ENCODE data around the gene ARFRP1. TPM values are rescaled to one million over a fixed set of nuclear protein-coding genes. Genes with fewer than 3 reads are reported as not detected.
A peak's percentile ranks its signal among the peaks of the same experiment; 100 is the strongest.

ARFRP1 gene
- total and polyA plus RNA-seq, 5 donors = 38.7 to 49.7 (median 42.1) TPM

DNA sequence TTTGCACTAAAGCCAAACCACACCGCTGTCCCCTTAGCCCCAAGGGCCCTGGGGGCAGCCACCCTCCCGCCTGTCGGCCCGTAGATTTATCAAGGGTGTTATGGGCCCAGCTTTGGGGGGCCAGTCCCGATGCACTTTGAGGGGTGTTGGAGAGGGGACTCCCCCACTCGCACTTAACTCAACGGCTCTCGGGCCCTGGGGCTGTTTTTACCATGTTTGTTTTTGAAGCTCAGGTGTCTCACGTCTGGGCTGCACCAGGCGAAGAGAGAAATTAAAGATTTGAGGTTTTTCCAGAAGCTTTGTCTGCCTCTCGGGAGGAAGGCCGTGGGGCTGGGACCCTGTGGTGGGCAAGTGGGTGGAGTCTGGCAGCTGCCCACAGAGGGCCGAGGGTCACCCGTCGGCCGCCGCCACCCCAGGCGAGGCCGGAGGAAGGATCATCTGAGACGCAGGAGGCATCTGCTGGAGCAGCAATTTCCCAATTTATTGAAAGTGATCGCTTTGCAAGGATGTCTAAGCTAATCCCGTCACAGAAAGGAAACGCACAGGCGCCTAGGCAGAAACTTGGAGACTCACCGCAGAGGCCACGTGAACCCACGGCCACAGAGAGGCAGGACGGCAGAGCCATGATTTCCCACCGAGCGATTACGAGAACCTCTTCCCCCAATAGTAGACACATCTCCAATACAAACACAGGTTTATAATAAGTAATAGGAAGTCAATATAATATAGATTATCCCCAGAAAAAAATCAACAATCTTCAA lies 35.6 kb upstream of the ARFRP1 start:
- peak in 1 of 3 donors; percentile 39 for DNase-seq
- Histone ChIP-seq H3K27me3 (ENCODE audit: control insufficient read depth, insufficient read depth) (no peaks in the 10 kb centered on the region), H3K27ac (ENCODE audit: low read length) (no peak overlapping the region), H3K4me1 (ENCODE audit: control insufficient read depth, insufficient read depth, low read length) (peaks cover 5% of the 10 kb centered on the region), H3K4me3 (ENCODE audit: low read length) (no peak overlapping the region), H3K9me3 (ENCODE audit: control insufficient read depth, low read length) (no peaks in the 10 kb centered on the region)
- 84% methylated on average over 31 of the region's 31 CpGs for WGBS
- ATAC-seq = no peak
- intact Hi-C loops (cut with DNase I) = no loop called here

DNA sequence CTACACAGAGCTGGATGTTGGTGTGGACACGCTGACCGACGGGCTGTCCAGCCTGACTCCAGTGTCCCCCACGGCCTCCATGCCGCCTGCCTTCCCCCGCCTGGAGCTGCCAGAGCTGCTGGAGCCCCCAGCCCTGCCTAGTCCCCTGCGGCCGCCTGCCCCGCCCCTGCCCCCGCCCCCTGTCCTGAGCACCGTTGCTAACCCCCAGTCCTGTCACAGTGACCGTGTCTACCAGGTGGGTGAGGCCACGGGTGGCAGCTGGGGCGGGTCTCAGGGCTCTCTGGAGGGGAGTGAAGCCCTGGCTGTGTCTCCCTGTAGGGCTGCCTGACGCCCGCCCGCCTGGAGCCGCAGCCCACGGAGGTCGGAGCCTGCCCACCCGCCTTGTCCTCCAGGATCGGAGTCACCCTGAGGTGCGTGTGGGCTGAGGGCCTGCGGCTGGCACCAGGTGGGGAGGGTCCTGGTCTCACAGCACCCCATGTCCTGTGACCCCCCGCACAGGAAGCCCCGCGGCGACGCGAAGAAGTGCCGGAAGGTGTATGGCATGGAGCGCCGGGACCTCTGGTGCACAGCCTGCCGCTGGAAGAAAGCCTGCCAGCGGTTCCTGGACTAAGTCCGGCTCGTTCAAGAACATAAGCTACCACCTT lies 34.7 kb upstream of the ARFRP1 start:
- Histone ChIP-seq H3K9me3 (ENCODE audit: control insufficient read depth, low read length) (no peaks in the 10 kb centered on the region), H3K4me1 (ENCODE audit: control insufficient read depth, insufficient read depth, low read length) (peaks cover 5% of the 10 kb centered on the region), H3K4me3 (ENCODE audit: low read length) (no peak overlapping the region), H3K27ac (ENCODE audit: low read length) (no peak overlapping the region), H3K27me3 (ENCODE audit: control insufficient read depth, insufficient read depth) (no peaks in the 10 kb centered on the region)
- ATAC-seq (no peak), DNase-seq (peak in 2 of 3 donors; percentile 66 to 71)
- 82% methylated on average over 37 of the region's 37 CpGs for WGBS
- intact Hi-C loops (cut with DNase I) = no loop called here

- Histone ChIP-seq H3K4me3 (ENCODE audit: low read length) (no peak overlapping the region), H3K9me3 (ENCODE audit: control insufficient read depth, low read length) (no peaks in the 10 kb centered on the region), H3K27me3 (ENCODE audit: control insufficient read depth, insufficient read depth) (no peaks in the 10 kb centered on the region), H3K27ac (ENCODE audit: low read length) (peak overlapping the region; percentile 83), H3K4me1 (ENCODE audit: control insufficient read depth, insufficient read depth, low read length) (peaks cover 5% of the 10 kb centered on the region)
- ATAC-seq (no peak), DNase-seq (peak in 2 of 3 donors; percentile 67 to 76)
- WGBS = 75% methylated on average over 30 of the region's 30 CpGs
- intact Hi-C loops (cut with DNase I) = no loop called here
Observed at GRCh38 chr20:63741676-63742380, 34.1 kb upstream of the ARFRP1 start.

- WGBS = 23% methylated on average over 6 of the region's 6 CpGs
- H3K27ac ChIP-seq (ENCODE audit: low read length) = peak overlapping the region; percentile 83
- intact Hi-C loops (cut with DNase I) = no loop called here
- peaks cover 5% of the 10 kb centered on the region for H3K4me1 ChIP-seq (ENCODE audit: control insufficient read depth, insufficient read depth, low read length)
- no peaks in the 10 kb centered on the region for H3K27me3 ChIP-seq (ENCODE audit: control insufficient read depth, insufficient read depth)
- H3K4me3 ChIP-seq (ENCODE audit: low read length) = peak overlapping the region; percentile 87
- H3K9me3 ChIP-seq (ENCODE audit: control insufficient read depth, low read length) = no peaks in the 10 kb centered on the region
- no peak for DNase-seq
- ATAC-seq = no peak
Observed at GRCh38 chr20:63741354-63741675, 33.5 kb upstream of the ARFRP1 start.

DNA sequence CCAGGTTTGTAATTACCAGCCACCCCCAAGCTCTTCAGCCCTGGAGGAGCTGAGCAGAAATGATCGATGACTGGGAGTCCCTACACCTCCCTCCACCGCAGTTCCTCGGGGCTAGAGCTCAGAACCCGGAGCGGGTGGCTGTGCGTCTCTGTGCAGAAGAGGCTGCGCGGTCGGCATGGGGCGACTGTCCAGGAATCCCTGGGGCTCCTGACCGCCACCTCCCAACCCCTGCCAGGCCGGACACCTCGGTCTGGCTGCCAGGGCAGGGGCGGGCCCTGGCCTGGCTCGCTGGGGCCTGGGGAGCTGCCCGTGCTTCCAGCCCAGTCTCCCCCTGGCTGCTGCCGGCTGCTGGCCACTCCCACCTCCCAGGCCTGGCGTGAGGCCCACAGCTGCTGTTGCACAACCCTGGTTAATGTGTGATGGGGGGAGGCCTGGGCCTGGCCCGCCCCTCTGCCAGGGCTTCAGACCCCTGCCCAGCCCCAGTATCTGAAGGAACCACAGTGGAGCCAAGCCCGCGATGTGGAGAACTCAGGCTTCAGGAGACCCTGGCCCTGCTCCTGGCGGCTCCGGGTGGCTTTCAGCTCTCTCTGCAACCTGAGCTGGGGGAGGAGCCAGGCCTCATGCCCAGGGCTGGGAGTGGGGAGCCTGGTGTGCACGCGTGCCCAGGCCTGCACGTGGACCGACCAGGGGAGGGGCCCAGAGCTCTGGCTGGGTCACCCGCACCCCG lies 33.0 kb upstream of the ARFRP1 start:
- H3K4me3 ChIP-seq (ENCODE audit: low read length) = peak overlapping the region; percentile 87
- peaks cover 5% of the 10 kb centered on the region for H3K4me1 ChIP-seq (ENCODE audit: control insufficient read depth, insufficient read depth, low read length)
- peak; percentile 82 to 83 for ATAC-seq
- intact Hi-C loops (cut with DNase I) = no loop called here
- no peaks in the 10 kb centered on the region for H3K27me3 ChIP-seq (ENCODE audit: control insufficient read depth, insufficient read depth)
- H3K9me3 ChIP-seq (ENCODE audit: control insufficient read depth, low read length) = no peaks in the 10 kb centered on the region
- WGBS = under 1% methylated on average over 29 of the region's 29 CpGs
- peak; percentile 94 to 99 (median 98) for DNase-seq
- peak overlapping the region; percentile 83 for H3K27ac ChIP-seq (ENCODE audit: low read length)

DNA sequence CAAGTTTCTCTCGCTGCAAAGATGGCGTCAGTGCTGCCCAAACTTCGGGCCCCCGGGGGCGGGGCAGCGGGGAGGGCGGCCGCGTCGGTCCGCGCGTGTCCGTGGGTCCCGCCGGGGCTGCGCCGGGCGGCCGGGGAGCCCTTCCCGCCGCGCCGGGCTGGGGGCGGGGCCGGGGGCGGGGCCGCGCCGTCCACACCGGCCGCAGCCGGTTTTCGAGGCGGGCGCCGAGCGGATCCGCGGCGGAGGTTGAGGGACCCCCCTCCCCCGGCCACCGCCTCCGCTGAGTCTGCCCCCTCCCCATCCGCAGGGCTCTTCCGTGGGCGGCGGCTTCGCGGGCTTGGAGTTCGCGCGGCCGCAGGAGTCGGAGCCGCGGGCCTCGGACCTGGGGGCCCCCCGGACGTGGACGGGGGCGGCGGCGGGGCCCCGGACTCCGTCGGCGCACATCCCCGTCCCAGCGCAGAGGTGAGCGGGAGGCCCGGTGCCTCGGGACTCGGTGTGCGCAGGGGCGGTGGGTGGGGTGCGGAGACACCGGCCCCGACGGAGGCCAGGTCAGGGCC lies 32.4 kb upstream of the ARFRP1 start:
- H3K9me3 ChIP-seq (ENCODE audit: control insufficient read depth, low read length) = no peaks in the 10 kb centered on the region
- intact Hi-C loops (cut with DNase I) = no loop called here
- ATAC-seq (peak; percentile 0), DNase-seq (peak; percentile 64 to 88 (median 86))
- peak overlapping the region; percentile 87 for H3K4me3 ChIP-seq (ENCODE audit: low read length)
- H3K4me1 ChIP-seq (ENCODE audit: control insufficient read depth, insufficient read depth, low read length) = peaks cover 5% of the 10 kb centered on the region
- H3K27me3 ChIP-seq (ENCODE audit: control insufficient read depth, insufficient read depth) = no peaks in the 10 kb centered on the region
- WGBS = under 1% methylated on average over 78 of the region's 80 CpGs
- H3K27ac ChIP-seq (ENCODE audit: low read length) = peak overlapping the region; percentile 83

GRCh38 chr20:63739130-63740069 lies 31.6 kb upstream of the ARFRP1 start, which contains the start of gene SLC2A4RG:
TSS of gene SLC2A4RG (plus strand) at chr20:63739776. CDS start at chr20:63739913, 137 bp downstream.
- Histone ChIP-seq H3K9me3 (ENCODE audit: control insufficient read depth, low read length) (no peaks in the 10 kb centered on the region), H3K27ac (ENCODE audit: low read length) (peak within 1 kb of the TSS; percentile 83), H3K4me1 (ENCODE audit: control insufficient read depth, insufficient read depth, low read length) (peaks cover 5% of the 10 kb centered on the region), H3K27me3 (ENCODE audit: control insufficient read depth, insufficient read depth) (no peaks in the 10 kb centered on the region), H3K4me3 (ENCODE audit: low read length) (peak within 1 kb of the TSS; percentile 87)
- peak; percentile 86 to 94 (median 93) for DNase-seq
- intact Hi-C loops (cut with DNase I) = loop anchor here in 1 of 4 donors (10.0 kb wide), 1 partner anchor 95 kb away; no protein-coding TSS in a partner anchor
- WGBS = 1% methylated on average over 134 of the region's 136 CpGs
- peak; percentile 60 to 70 for ATAC-seq

- no peaks in the 10 kb centered on the region for H3K9me3 ChIP-seq (ENCODE audit: control insufficient read depth, low read length)
- DNase-seq = peak; percentile 76 to 92 (median 91)
- no peaks in the 10 kb centered on the region for H3K27me3 ChIP-seq (ENCODE audit: control insufficient read depth, insufficient read depth)
- 14% methylated on average over 26 of the region's 26 CpGs for WGBS
- H3K4me1 ChIP-seq (ENCODE audit: control insufficient read depth, insufficient read depth, low read length) = peaks cover 5% of the 10 kb centered on the region
- H3K4me3 ChIP-seq (ENCODE audit: low read length) = peak overlapping the region; percentile 53
- intact Hi-C loops (cut with DNase I) = loop anchor here in 1 of 4 donors (10.0 kb wide), 1 partner anchor 94 kb away; no protein-coding TSS in a partner anchor
- ATAC-seq = peak; percentile 24 to 33
- peak overlapping the region; percentile 63 for H3K27ac ChIP-seq (ENCODE audit: low read length)
Observed at GRCh38 chr20:63738687-63739129, 30.9 kb upstream of the ARFRP1 start.

DNA sequence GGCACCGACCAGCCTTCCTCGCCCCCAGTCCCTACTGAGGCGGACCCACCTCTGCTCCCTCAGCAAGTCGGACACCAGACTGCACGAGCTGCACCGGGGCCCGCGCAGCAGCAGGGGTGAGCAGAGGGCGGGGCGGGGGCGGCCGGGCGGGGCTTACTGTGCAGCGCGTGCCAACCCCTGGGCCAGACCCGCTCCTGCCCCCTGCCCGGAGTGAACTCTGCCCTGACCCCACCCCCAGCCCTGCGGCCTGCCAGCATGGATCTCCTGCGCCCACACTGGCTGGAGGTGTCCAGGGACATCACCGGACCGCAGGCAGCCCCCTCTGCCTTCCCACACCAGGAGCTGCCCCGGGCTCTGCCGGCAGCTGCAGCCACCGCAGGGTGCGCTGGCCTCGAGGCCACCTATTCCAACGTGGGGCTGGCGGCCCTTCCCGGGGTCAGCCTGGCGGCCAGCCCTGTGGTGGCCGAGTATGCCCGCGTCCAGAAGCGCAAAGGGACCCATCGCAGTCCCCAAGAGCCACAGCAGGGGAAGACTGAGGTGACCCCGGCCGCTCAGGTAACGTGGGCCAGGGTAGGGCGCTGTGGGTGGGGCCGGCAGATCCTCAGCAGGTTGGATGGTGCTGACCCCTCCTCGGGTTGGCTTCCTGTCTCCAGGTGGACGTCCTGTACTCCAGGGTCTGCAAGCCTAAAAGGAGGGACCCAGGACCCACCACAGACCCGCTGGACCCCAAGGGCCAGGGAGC lies 30.3 kb upstream of the ARFRP1 start:
- H3K27me3 ChIP-seq (ENCODE audit: control insufficient read depth, insufficient read depth) = no peaks in the 10 kb centered on the region
- no peaks in the 10 kb centered on the region for H3K9me3 ChIP-seq (ENCODE audit: control insufficient read depth, low read length)
- H3K4me1 ChIP-seq (ENCODE audit: control insufficient read depth, insufficient read depth, low read length) = peaks cover 5% of the 10 kb centered on the region
- intact Hi-C loops (cut with DNase I) = loop anchor here in 1 of 4 donors (10.0 kb wide), 1 partner anchor 93 kb away; no protein-coding TSS in a partner anchor
- WGBS = 26% methylated on average over 43 of the region's 43 CpGs
- no peak overlapping the region for H3K27ac ChIP-seq (ENCODE audit: low read length)
- DNase-seq = peak in 2 of 3 donors; percentile 73 to 80
- no peak for ATAC-seq
- H3K4me3 ChIP-seq (ENCODE audit: low read length) = peak overlapping the region; percentile 7

Data from right cardiac atrium (tissue), 5 donors.